HuH-7 (cell line): ENCODE measurements around the gene USF3.

Experiments used
- DNase-seq: peaks from one replicate; pipeline ENCODE4 v3.0.0; 2011; ENCODE audit warnings: low spot score

The USF3 gene

DNA sequence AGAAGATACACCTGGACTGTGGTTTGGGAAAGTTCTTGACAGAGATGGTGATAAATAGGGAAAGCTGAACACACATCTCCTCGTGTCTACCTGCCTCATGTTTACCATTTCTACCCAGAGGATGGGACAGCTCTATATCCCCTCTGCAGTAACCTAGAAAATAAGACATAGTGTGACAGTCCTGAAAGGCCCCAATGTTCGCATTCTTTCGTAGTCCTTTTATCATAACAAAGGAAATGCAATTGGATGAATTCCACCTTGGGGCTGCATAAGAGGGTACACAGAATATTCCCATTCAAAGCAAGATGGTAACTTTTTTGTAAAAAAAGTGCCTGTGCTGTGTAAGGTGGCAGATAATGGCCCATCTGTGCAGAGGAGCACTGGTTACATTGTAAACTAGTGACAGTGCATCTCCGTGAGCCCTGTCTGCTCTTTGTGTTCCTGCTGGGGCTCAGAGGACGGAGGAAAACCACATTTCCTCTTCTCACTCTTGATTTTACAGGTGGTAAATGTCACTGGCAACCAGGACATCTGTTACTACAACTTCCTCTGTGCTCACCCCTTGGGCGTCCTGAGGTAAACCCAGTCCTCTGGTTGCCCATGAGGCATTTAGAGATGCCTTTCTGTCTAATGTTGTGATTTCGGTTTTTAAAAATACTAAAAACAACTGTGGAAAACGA, 89.8 kb downstream of the USF3 start:
- no peak for DNase-seq

GRCh38 chr3:113602836-113603235, 93.6 kb downstream of the USF3 start:
- no peak for DNase-seq

GRCh38 chr3:113602256-113602655, 94.2 kb downstream of the USF3 start:
- no peak for DNase-seq

GRCh38 chr3:113601240-113601639, 95.2 kb downstream of the USF3 start:
- DNase-seq, result no peak

DNA sequence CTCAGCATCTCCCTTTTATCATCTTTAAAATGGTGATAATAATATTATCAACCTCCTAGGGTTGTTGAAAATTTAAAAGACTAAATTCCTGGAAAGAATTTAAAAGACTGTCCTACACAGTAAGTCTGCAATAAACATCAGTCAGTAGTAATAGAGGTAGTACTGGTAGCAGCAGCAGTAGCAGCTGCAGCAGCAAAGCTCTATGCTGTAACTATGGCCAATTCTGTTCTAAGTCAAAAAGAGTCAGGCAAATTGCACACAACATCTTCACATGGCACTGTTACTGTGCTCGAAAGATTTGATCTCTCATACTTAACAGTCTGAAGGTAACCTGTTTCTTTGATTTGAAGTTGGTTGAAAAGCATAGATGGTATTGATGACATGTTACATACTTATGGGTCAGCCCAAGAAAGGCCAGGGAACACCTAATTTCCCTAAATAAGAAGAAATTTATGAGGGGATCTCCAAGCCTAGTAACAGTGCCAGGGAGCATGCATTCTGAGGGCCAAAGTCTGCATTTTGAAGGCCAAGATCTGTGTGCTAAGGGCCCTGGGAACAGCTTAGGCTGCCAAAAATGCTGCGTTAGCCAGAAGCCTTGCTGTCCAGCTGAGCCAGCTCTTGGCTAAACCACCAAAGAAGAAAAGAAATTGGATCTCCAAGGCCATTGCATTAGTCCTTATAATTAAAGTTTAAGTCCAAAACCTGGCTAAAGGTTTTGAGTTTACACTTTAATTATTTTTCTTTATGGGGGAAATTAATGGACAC, 95.8 kb downstream of the USF3 start:
- no peak for DNase-seq
